ENCODE data around the gene MKNK2. TPM values are rescaled to one million over a fixed set of nuclear protein-coding genes. Genes with fewer than 3 reads are reported as not detected.

MKNK2 gene
- total and polyA plus RNA-seq, 4 donors, result 107 to 333 (median 160) TPM

- H3K36me3 ChIP-seq (ENCODE audit: control insufficient read depth in 4 of 4, insufficient read depth in 4 of 4, low read length in 4 of 4), result no peaks in the 10 kb centered on the region
- DNase-seq, result peak; percentile 89 to 93 (median 93)
- H3K4me3 ChIP-seq, result no peak overlapping the region
- no peak for TF ChIP-seq CTCF (IDR thresholded peaks at IDR 0.05; ENCODE audit: control extremely low read depth, extremely low read depth)
- peaks cover 0 to 5% (median 0%) of the 10 kb centered on the region in 4 donors for H3K9me3 ChIP-seq (ENCODE audit: control insufficient read depth in 4 of 4, insufficient read depth in 3 of 4, low read length in 3 of 4)
- 3% methylated on average over 19 of the region's 19 CpGs for WGBS, 2 donors
- H3K4me1 ChIP-seq (ENCODE audit: control insufficient read depth in 5 of 5, insufficient read depth in 5 of 5, low read length in 5 of 5), result peaks cover 5 to 14% (median 8%) of the 10 kb centered on the region in 5 donors
- no peaks in the 10 kb centered on the region for H3K27me3 ChIP-seq (ENCODE audit: control insufficient read depth in 3 of 3, insufficient read depth in 3 of 3, low read length in 2 of 3)
- H3K9ac ChIP-seq (ENCODE audit: insufficient read depth in 1 of 2, low read length in 2 of 2), result no peak overlapping the region
- peak overlapping the region; percentile 85 to 97 for H3K27ac ChIP-seq (ENCODE audit: low read depth in 1 of 2, low read length in 1 of 2)
- peak; percentile 72 for ATAC-seq (ENCODE audit: insufficient read depth, low FRiP score)
These were observed 18.6 kb downstream of the MKNK2 start for GRCh38 chr19:2032296-2032941.

GRCh38 chr19:2027361-2027760 lies 23.7 kb downstream of the MKNK2 start:
- Histone ChIP-seq H3K27me3 (ENCODE audit: control insufficient read depth in 3 of 3, insufficient read depth in 3 of 3, low read length in 2 of 3) (no peaks in the 10 kb centered on the region), H3K4me3 (no peak overlapping the region), H3K36me3 (ENCODE audit: control insufficient read depth in 4 of 4, insufficient read depth in 4 of 4, low read length in 4 of 4) (no peaks in the 10 kb centered on the region), H3K27ac (ENCODE audit: low read depth in 1 of 2, low read length in 1 of 2) (no peak overlapping the region), H3K4me1 (ENCODE audit: control insufficient read depth in 5 of 5, insufficient read depth in 5 of 5, low read length in 5 of 5) (peaks cover 0 to 6% (median 5%) of the 10 kb centered on the region in 5 donors), H3K9ac (ENCODE audit: insufficient read depth in 1 of 2, low read length in 2 of 2) (no peak overlapping the region), H3K9me3 (ENCODE audit: control insufficient read depth in 4 of 4, insufficient read depth in 3 of 4, low read length in 3 of 4) (peaks cover 0 to 4% (median 1%) of the 10 kb centered on the region in 4 donors)
- DNase-seq (peak in 2 of 3 donors; percentile 55 to 75), ATAC-seq (ENCODE audit: insufficient read depth, low FRiP score) (no peak)
- WGBS, 2 donors, result 47 to 53% methylated on average over 9 of the region's 9 CpGs
- TF ChIP-seq CTCF (IDR thresholded peaks at IDR 0.05; ENCODE audit: control extremely low read depth, extremely low read depth), result no peak

- Histone ChIP-seq H3K4me1 (ENCODE audit: control insufficient read depth in 5 of 5, insufficient read depth in 5 of 5, low read length in 5 of 5) (peaks cover 0 to 4% (median 1%) of the 10 kb centered on the region in 5 donors), H3K4me3 (no peak overlapping the region), H3K36me3 (ENCODE audit: control insufficient read depth in 4 of 4, insufficient read depth in 4 of 4, low read length in 4 of 4) (no peaks in the 10 kb centered on the region), H3K27ac (ENCODE audit: low read depth in 1 of 2, low read length in 1 of 2) (no peak overlapping the region), H3K9ac (ENCODE audit: insufficient read depth in 1 of 2, low read length in 2 of 2) (no peak overlapping the region), H3K27me3 (ENCODE audit: control insufficient read depth in 3 of 3, insufficient read depth in 3 of 3, low read length in 2 of 3) (no peaks in the 10 kb centered on the region), H3K9me3 (ENCODE audit: control insufficient read depth in 4 of 4, insufficient read depth in 3 of 4, low read length in 3 of 4) (peaks cover 0 to 4% (median 1%) of the 10 kb centered on the region in 4 donors)
- DNase-seq (no peak), ATAC-seq (ENCODE audit: insufficient read depth, low FRiP score) (no peak)
- WGBS, 2 donors, result 90 to 92% methylated on average over 10 of the region's 10 CpGs
- no peak for TF ChIP-seq CTCF (IDR thresholded peaks at IDR 0.05; ENCODE audit: control extremely low read depth, extremely low read depth)
These were observed 24.3 kb downstream of the MKNK2 start for GRCh38 chr19:2026770-2027169.
